Muscle of leg (tissue), 11 donors: ENCODE measurements around the gene RIC8B. TPM values are rescaled to one million over a fixed set of nuclear protein-coding genes. Genes with fewer than 3 reads are reported as not detected.

ENCODE experiments used
- DNase-seq: peaks from one replicate; pipeline ENCODE4 v3.0.0; 2013
- H3K27ac ChIP-seq: one replicate; pipeline ENCODE4 v1.5.1; 2013; ENCODE audit warnings: mild to moderate bottlenecking, low read length, control low read depth
- H3K27me3 ChIP-seq: one replicate; pipeline ENCODE4 v1.6.1; 2013; ENCODE audit warnings: low read length; ENCODE audit not compliant: control insufficient read depth, insufficient read depth
- H3K36me3 ChIP-seq: one replicate; pipeline ENCODE4 v1.6.1; 2013; ENCODE audit warnings: low read length; ENCODE audit not compliant: control insufficient read depth, insufficient read depth
- H3K4me1 ChIP-seq: one replicate; pipeline ENCODE4 v1.6.1; 2013; ENCODE audit warnings: low read length; ENCODE audit not compliant: control insufficient read depth, insufficient read depth
- H3K4me3 ChIP-seq: one replicate; pipeline ENCODE4 v1.5.1; 2013; ENCODE audit warnings: low read length, control low read depth
- H3K9me3 ChIP-seq: replicated peaks from 2 replicates; pipeline ENCODE4 v1.6.1; 2013; ENCODE audit warnings: low read depth, low read length; ENCODE audit not compliant: control insufficient read depth
- WGBS: methylation state at CpG from one replicate; pipeline ENCODE4 v1.1.5; 2013; ENCODE audit warnings: missing lambda C conversion rate; ENCODE audit not compliant: insufficient coverage; 5-methylcytosine and 5-hydroxymethylcytosine counted together
- polyA plus RNA-seq, 8 donors: library from polyadenylated mRNA; unstranded; fragments of 120-200 nt; gene quantifications; one replicate each; pipeline versions ENCODE4 v1.2.1 to v1.2.3, GENCODE V29; 2013; ENCODE audit warnings: inconsistent platforms in 1 of 8, low replicate concordance in 1 of 8; ENCODE audit not compliant: insufficient read length in 8 of 8, insufficient read depth in 1 of 8
- total RNA-seq: library from RNA; stranded (reverse); fragments of 120-200 nt; gene quantifications from one replicate; pipeline ENCODE4 v1.2.4, GENCODE V29; 2013

The RIC8B gene
- total and polyA plus RNA-seq, 9 donors = 12.9 to 17.1 (median 14.4) TPM

GRCh38 chr12:106739815-106740530, 34.5 kb upstream of the RIC8B start:
- Histone ChIP-seq H3K4me1 (no peaks in the 10 kb centered on the region), H3K9me3 (no peaks in the 10 kb centered on the region), H3K4me3 (no peak overlapping the region), H3K27me3 (peaks cover 6% of the 10 kb centered on the region), H3K27ac (no peak overlapping the region), H3K36me3 (no peaks in the 10 kb centered on the region)
- 57% methylated on average over 3 of the region's 10 CpGs for WGBS
- DNase-seq = no peak

GRCh38 chr12:106740818-106741217, 33.7 kb upstream of the RIC8B start:
- no peaks in the 10 kb centered on the region for H3K9me3 ChIP-seq
- WGBS = 89% methylated on average over 4 of the region's 5 CpGs
- peaks cover 6% of the 10 kb centered on the region for H3K27me3 ChIP-seq
- DNase-seq = no peak
- H3K36me3 ChIP-seq = no peaks in the 10 kb centered on the region
- no peaks in the 10 kb centered on the region for H3K4me1 ChIP-seq
- no peak overlapping the region for H3K27ac ChIP-seq
- no peak overlapping the region for H3K4me3 ChIP-seq

- H3K27ac ChIP-seq = no peak overlapping the region
- no peaks in the 10 kb centered on the region for H3K4me1 ChIP-seq
- no peak for DNase-seq
- H3K9me3 ChIP-seq = no peaks in the 10 kb centered on the region
- no peak overlapping the region for H3K4me3 ChIP-seq
- no peaks in the 10 kb centered on the region for H3K36me3 ChIP-seq
- no CpG with 5 or more reads among the region's 2 CpGs for WGBS
- H3K27me3 ChIP-seq = peaks cover 6% of the 10 kb centered on the region
Observed at GRCh38 chr12:106741247-106741646, 33.2 kb upstream of the RIC8B start.

GRCh38 chr12:106743270-106743988, 31.1 kb upstream of the RIC8B start:
- Histone ChIP-seq H3K9me3 (no peaks in the 10 kb centered on the region), H3K27ac (no peak overlapping the region), H3K4me1 (no peaks in the 10 kb centered on the region), H3K36me3 (no peaks in the 10 kb centered on the region), H3K4me3 (no peak overlapping the region), H3K27me3 (peaks cover 4% of the 10 kb centered on the region)
- 10% methylated on average over 2 of the region's 8 CpGs for WGBS
- DNase-seq = no peak

- WGBS = 58% methylated on average over 2 of the region's 6 CpGs
- Histone ChIP-seq H3K27me3 (peaks cover 4% of the 10 kb centered on the region), H3K4me3 (no peak overlapping the region), H3K4me1 (no peaks in the 10 kb centered on the region), H3K36me3 (no peaks in the 10 kb centered on the region), H3K9me3 (no peaks in the 10 kb centered on the region), H3K27ac (no peak overlapping the region)
- DNase-seq = no peak
Observed at GRCh38 chr12:106744600-106744999, 29.9 kb upstream of the RIC8B start.

GRCh38 chr12:106745181-106745745, 29.2 kb upstream of the RIC8B start:
- Histone ChIP-seq H3K27ac (no peak overlapping the region), H3K36me3 (no peaks in the 10 kb centered on the region), H3K27me3 (peaks cover 4% of the 10 kb centered on the region), H3K4me1 (no peaks in the 10 kb centered on the region), H3K4me3 (no peak overlapping the region), H3K9me3 (no peaks in the 10 kb centered on the region)
- no CpG with 5 or more reads among the region's 4 CpGs for WGBS
- DNase-seq = no peak

GRCh38 chr12:106747973-106748436, 26.5 kb upstream of the RIC8B start:
- H3K4me1 ChIP-seq = no peaks in the 10 kb centered on the region
- DNase-seq = no peak
- no peak overlapping the region for H3K4me3 ChIP-seq
- 83% methylated on average over 1 of the region's 3 CpGs for WGBS
- no peak overlapping the region for H3K27ac ChIP-seq
- H3K9me3 ChIP-seq = no peaks in the 10 kb centered on the region
- H3K36me3 ChIP-seq = no peaks in the 10 kb centered on the region
- H3K27me3 ChIP-seq = peaks cover 2% of the 10 kb centered on the region

- no peak for DNase-seq
- Histone ChIP-seq H3K4me3 (no peak overlapping the region), H3K27ac (no peak overlapping the region), H3K4me1 (no peaks in the 10 kb centered on the region), H3K36me3 (no peaks in the 10 kb centered on the region), H3K9me3 (no peaks in the 10 kb centered on the region), H3K27me3 (no peaks in the 10 kb centered on the region)
- no CpG with 5 or more reads among the region's 3 CpGs for WGBS
Observed at GRCh38 chr12:106750524-106750923, 24.0 kb upstream of the RIC8B start.

GRCh38 chr12:106753526-106753925, 21.0 kb upstream of the RIC8B start:
- H3K27me3 ChIP-seq = no peaks in the 10 kb centered on the region
- DNase-seq = no peak
- peaks cover 9% of the 10 kb centered on the region for H3K4me1 ChIP-seq
- no peak overlapping the region for H3K4me3 ChIP-seq
- H3K36me3 ChIP-seq = no peaks in the 10 kb centered on the region
- 76% methylated on average over 4 of the region's 7 CpGs for WGBS
- no peak overlapping the region for H3K27ac ChIP-seq
- no peaks in the 10 kb centered on the region for H3K9me3 ChIP-seq

- no peaks in the 10 kb centered on the region for H3K36me3 ChIP-seq
- no CpG with 5 or more reads among the region's 1 CpG for WGBS
- no peak overlapping the region for H3K4me3 ChIP-seq
- no peaks in the 10 kb centered on the region for H3K27me3 ChIP-seq
- peaks cover 17% of the 10 kb centered on the region for H3K4me1 ChIP-seq
- no peak for DNase-seq
- no peak overlapping the region for H3K27ac ChIP-seq
- no peaks in the 10 kb centered on the region for H3K9me3 ChIP-seq
Observed at GRCh38 chr12:106754331-106754730, 20.2 kb upstream of the RIC8B start.
